ENCODE results near the gene GRIP2. TPM values are rescaled to one million over a fixed set of nuclear protein-coding genes. Genes with fewer than 3 reads are reported as not detected.

GRIP2 gene
- total RNA-seq, 1 donor from 2014 or later, result 3.3 TPM

DNA sequence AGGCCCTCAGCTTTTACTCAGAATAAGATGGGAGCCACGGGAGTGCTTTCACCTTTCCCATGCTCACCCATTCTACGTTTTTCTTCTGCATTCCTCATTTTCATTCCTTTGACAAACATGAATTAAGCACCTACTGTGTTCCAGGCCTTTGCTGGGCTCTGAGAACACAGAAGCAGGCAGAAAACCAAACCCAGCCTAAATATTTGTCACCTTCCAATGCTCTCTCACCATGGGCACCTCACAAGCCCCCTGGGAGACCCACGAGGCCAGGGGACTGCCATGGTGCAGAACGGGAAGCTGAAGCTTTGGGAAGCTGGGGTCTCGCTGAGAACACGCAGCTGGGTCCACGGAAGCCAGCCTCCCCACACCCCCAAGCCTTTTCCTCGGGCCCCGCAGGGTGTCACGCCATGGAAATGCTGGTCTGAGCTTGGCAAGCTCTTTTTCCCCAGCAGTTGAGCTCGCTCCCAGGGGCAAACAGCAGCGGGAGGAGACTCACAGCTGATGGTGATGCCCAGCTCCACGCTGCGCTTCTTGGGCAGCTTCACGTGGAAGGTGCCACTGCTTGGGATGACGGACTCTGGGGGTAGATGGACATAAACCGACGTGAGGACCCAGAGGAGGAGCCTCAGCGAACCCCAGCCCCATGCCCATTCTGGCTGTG is 27.7 kb downstream of the GRIP2 start:
- Histone ChIP-seq H4K20me1 (ENCODE audit: insufficient read depth, low read length) (no peaks in the 10 kb centered on the region), H3K36me3 (ENCODE audit: insufficient read depth, low read length) (no peaks in the 10 kb centered on the region), H3K27me3 (ENCODE audit: insufficient read depth, low read length) (peaks cover 5% of the 10 kb centered on the region), H3K9ac (ENCODE audit: low read length) (no peak overlapping the region), H3K9me3 (ENCODE audit: insufficient read depth, low read depth, low read length) (no peaks in the 10 kb centered on the region), H3K4me1 (ENCODE audit: insufficient read depth, low read length) (no peaks in the 10 kb centered on the region), H3K4me3 (ENCODE audit: insufficient read depth, low read depth, low read length) (no peak overlapping the region), H3K27ac (ENCODE audit: low read depth, low read length) (no peak overlapping the region), H3K79me2 (ENCODE audit: insufficient read depth, low read length) (no peaks in the 10 kb centered on the region), H2AFZ (ENCODE audit: low read depth, low read length) (no peak overlapping the region), H3K4me2 (ENCODE audit: low read length) (no peak overlapping the region)
- TF ChIP-seq EZH2 (IDR thresholded peaks at IDR 0.05; ENCODE audit: insufficient read depth, low read length), result no peak
- TF ChIP-seq, protein P1, sequence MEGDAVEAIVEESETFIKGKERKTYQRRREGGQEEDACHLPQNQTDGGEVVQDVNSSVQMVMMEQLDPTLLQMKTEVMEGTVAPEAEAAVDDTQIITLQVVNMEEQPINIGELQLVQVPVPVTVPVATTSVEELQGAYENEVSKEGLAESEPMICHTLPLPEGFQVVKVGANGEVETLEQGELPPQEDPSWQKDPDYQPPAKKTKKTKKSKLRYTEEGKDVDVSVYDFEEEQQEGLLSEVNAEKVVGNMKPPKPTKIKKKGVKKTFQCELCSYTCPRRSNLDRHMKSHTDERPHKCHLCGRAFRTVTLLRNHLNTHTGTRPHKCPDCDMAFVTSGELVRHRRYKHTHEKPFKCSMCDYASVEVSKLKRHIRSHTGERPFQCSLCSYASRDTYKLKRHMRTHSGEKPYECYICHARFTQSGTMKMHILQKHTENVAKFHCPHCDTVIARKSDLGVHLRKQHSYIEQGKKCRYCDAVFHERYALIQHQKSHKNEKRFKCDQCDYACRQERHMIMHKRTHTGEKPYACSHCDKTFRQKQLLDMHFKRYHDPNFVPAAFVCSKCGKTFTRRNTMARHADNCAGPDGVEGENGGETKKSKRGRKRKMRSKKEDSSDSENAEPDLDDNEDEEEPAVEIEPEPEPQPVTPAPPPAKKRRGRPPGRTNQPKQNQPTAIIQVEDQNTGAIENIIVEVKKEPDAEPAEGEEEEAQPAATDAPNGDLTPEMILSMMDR (IDR thresholded peaks at IDR 0.05; ENCODE audit: insufficient read depth, low read depth, low read length), result no peak
- H3K27me3 Mint-ChIP-seq (ENCODE audit: low read depth, unreplicated experiment), result peaks cover 28% of the 10 kb centered on the region
- H3K27ac Mint-ChIP-seq (ENCODE audit: unreplicated experiment), result no peak overlapping the region
- no peak for DNase-seq (ENCODE audit: low read depth)
- no peaks in the 10 kb centered on the region for H3K36me3 Mint-ChIP-seq (ENCODE audit: low read depth, unreplicated experiment)
- no peaks in the 10 kb centered on the region for H3K9me3 Mint-ChIP-seq (ENCODE audit: unreplicated experiment)
- no peak overlapping the region for H3K4me3 Mint-ChIP-seq (ENCODE audit: unreplicated experiment)
- H3K4me1 Mint-ChIP-seq (ENCODE audit: low read depth, unreplicated experiment), result no peaks in the 10 kb centered on the region
- FAIRE-seq, result no peak

DNA sequence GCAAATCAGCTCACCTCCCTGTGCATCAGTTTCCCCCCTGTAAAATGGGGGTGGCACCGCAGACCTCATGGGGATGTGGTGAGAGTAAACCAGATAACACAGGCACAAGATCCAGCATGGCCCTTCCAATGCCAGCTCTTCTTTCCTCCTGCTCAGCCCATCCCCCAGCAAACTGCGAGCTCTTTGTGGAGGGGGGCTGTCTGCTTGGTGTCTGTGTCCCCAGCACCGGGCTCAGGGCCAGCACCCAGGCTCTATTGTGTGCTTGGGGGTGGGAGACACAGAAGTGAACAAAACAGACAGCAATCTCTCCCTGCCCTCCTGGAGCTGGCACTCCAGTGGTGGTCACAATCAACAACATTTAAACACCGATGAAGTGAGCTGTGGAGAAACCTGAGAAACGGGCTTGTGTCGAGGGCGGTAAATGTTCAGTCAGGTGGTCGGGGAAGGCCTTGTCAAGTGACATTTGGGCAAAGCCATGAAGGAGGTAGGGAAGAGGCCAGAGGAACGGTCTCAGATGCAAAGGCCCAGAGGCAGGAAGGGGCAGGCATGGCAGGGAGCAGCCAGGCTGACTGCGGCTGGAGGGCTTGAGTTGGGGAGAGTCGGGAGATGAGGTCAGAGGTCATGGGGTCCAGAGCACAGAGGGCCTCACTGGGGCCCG is 28.4 kb downstream of the GRIP2 start:
- Mint-ChIP-seq H3K27me3 (ENCODE audit: low read depth, unreplicated experiment) (peaks cover 26% of the 10 kb centered on the region), H3K4me3 (ENCODE audit: unreplicated experiment) (no peak overlapping the region), H3K4me1 (ENCODE audit: low read depth, unreplicated experiment) (no peaks in the 10 kb centered on the region), H3K27ac (ENCODE audit: unreplicated experiment) (no peak overlapping the region), H3K36me3 (ENCODE audit: low read depth, unreplicated experiment) (no peaks in the 10 kb centered on the region), H3K9me3 (ENCODE audit: unreplicated experiment) (no peaks in the 10 kb centered on the region)
- Histone ChIP-seq H3K9me3 (ENCODE audit: insufficient read depth, low read depth, low read length) (no peaks in the 10 kb centered on the region), H3K4me1 (ENCODE audit: insufficient read depth, low read length) (no peaks in the 10 kb centered on the region), H3K27ac (ENCODE audit: low read depth, low read length) (no peak overlapping the region), H2AFZ (ENCODE audit: low read depth, low read length) (no peak overlapping the region), H3K4me3 (ENCODE audit: insufficient read depth, low read depth, low read length) (no peak overlapping the region), H3K9ac (ENCODE audit: low read length) (no peak overlapping the region), H4K20me1 (ENCODE audit: insufficient read depth, low read length) (no peaks in the 10 kb centered on the region), H3K4me2 (ENCODE audit: low read length) (no peak overlapping the region), H3K36me3 (ENCODE audit: insufficient read depth, low read length) (no peaks in the 10 kb centered on the region), H3K27me3 (ENCODE audit: insufficient read depth, low read length) (peaks cover under 1% of the 10 kb centered on the region), H3K79me2 (ENCODE audit: insufficient read depth, low read length) (no peaks in the 10 kb centered on the region)
- TF ChIP-seq EZH2 (IDR thresholded peaks at IDR 0.05; ENCODE audit: insufficient read depth, low read length), result no peak
- TF ChIP-seq, protein P1 (IDR thresholded peaks at IDR 0.05; ENCODE audit: insufficient read depth, low read depth, low read length), result no peak
- FAIRE-seq, result no peak
- DNase-seq (ENCODE audit: low read depth), result no peak

All from astrocyte (in vitro differentiated cells and primary cell).